K562 (cell line): ENCODE measurements around the gene DPP8. TPM values are rescaled to one million over a fixed set of nuclear protein-coding genes. Genes with fewer than 3 reads are reported as not detected.

ENCODE experiments used
- ATAC-seq: fragments of 200-7000 bp; cut with Tn5 transposase; 3 replicates; pipeline ENCODE4 v1.9.1; 2020; ENCODE audit warnings: moderate library complexity
- BruUV-seq: library from RNA; stranded (reverse); fragments of 400-500 nt; replicated peaks from 2 replicates; lab custom pipeline; 2021; lab: Mats Ljungman, UMichigan
- CTCF ChIA-PET: fragments of 300-600 bp; formaldehyde crosslinking; extraction: SDS; loops from one replicate; lab custom pipeline; 2021; ENCODE audit warnings: low intra/inter-chr PET ratio; lab: Yijun Ruan, JAX
- POLR2A ChIA-PET: fragments of 300-600, 350-650 bp; sonication (Branson Sonifier 250); formaldehyde crosslinking; extraction: SDS; loops from one replicate; lab custom pipeline; 2021; ENCODE audit warnings: antibody characterized with exemption, inconsistent platforms; lab: Yijun Ruan, JAX
- DNase-seq, 4 experiments: peaks; one replicate each; pipeline versions ENCODE4 v3.0.0 to v3.0.0-alpha.2; 2011 to 2018; ENCODE audit warnings: low spot score in 3 of 4, mixed read lengths in 3 of 4; ENCODE audit errors: extremely low read depth in 1 of 4
- FAIRE-seq: peaks from 2 replicates; lab custom pipeline; 2011; peaks lifted over from hg19 to GRCh38; lab: Jason Lieb, UNC
- H2AFZ ChIP-seq: 2 replicates; pipeline ENCODE4 v1.6.0; 2011; ENCODE audit warnings: low read depth, low read length, control low read depth, inconsistent platforms
- H3K27ac ChIP-seq: fragments of 200-600 bp; 3 replicates; pipeline ENCODE4 v1.8.0; 2011; ENCODE audit warnings: low read depth, mild to moderate bottlenecking, control low read depth, inconsistent platforms, low read length, moderate library complexity, mixed read lengths; ENCODE audit errors: extremely low read depth
- H3K27me3 ChIP-seq, 2 experiments: fragments of 300-600 bp in 1 of 2; 2 replicates in 1 of 2; 3 replicates in 1 of 2; pipeline versions ENCODE4 v1.6.0 to v1.8.0; 2011; ENCODE audit warnings: inconsistent platforms in 2 of 2, low read length in 2 of 2, mild to moderate bottlenecking in 1 of 2, mixed read lengths in 1 of 2, moderate library complexity in 1 of 2; ENCODE audit not compliant: control insufficient read depth in 2 of 2, insufficient read depth in 2 of 2
- H3K36me3 ChIP-seq: fragments of 300-600 bp; 3 replicates; pipeline ENCODE4 v1.8.0; 2011; ENCODE audit warnings: mild to moderate bottlenecking, low read length, inconsistent platforms; ENCODE audit not compliant: control insufficient read depth, insufficient read depth
- H3K4me1 ChIP-seq, 2 experiments: fragments of 200-600 bp in 1 of 2; replicated peaks in 1 of 2; 2 replicates in 1 of 2; 3 replicates in 1 of 2; pipeline versions ENCODE4 v1.5.1 to v1.8.0; 2011; ENCODE audit warnings: inconsistent platforms in 2 of 2, low read length in 2 of 2, mild to moderate bottlenecking in 1 of 2, mixed read lengths in 1 of 2, moderate library complexity in 1 of 2; ENCODE audit not compliant: control insufficient read depth in 2 of 2, insufficient read depth in 2 of 2
- H3K4me2 ChIP-seq: 2 replicates; pipeline ENCODE4 v1.6.1; 2011; ENCODE audit warnings: low read length, control low read depth, inconsistent platforms, mixed read lengths; ENCODE audit not compliant: insufficient read depth
- H3K4me3 ChIP-seq: fragments of 200-600 bp; sonication (generic), shearing (Covaris generic); 2 replicates; pipeline ENCODE4 v1.5.1; 2016; ENCODE audit warnings: control low read depth, inconsistent platforms
- H3K79me2 ChIP-seq: fragments of 200-600 bp; 3 replicates; pipeline ENCODE4 v1.8.0; 2011; ENCODE audit warnings: low read length, inconsistent platforms; ENCODE audit not compliant: control insufficient read depth, insufficient read depth
- H3K9ac ChIP-seq, 2 experiments: 2 replicates each; pipeline versions ENCODE4 v1.6.0 to v1.6.1; 2011; ENCODE audit warnings: low read depth in 2 of 2, low read length in 2 of 2, control low read depth in 1 of 2, inconsistent platforms in 1 of 2, mild to moderate bottlenecking in 1 of 2, mixed read lengths in 1 of 2; ENCODE audit not compliant: insufficient read depth in 1 of 2
- H3K9me1 ChIP-seq: one replicate; pipeline ENCODE4 v1.6.0; 2011; ENCODE audit warnings: inconsistent platforms, mild to moderate bottlenecking, low read length, moderate library complexity; ENCODE audit not compliant: control insufficient read depth, insufficient read depth
- H3K9me3 ChIP-seq: replicated peaks from 2 replicates; pipeline ENCODE4 v1.5.1; 2011; ENCODE audit warnings: low read depth, low read length, inconsistent platforms; ENCODE audit not compliant: control insufficient read depth, insufficient read depth
- H4K20me1 ChIP-seq: replicated peaks from 2 replicates; pipeline ENCODE4 v1.6.1; 2011; ENCODE audit warnings: low read length, inconsistent platforms, mixed read lengths; ENCODE audit not compliant: control insufficient read depth, insufficient read depth
- CBX3 ChIP-seq, 2 experiments: IDR thresholded peaks; 1 replicate in 1 of 2; 2 replicates in 1 of 2; pipeline ENCODE4 v1.6.1; 2012; ENCODE audit warnings: inconsistent platforms in 2 of 2, low read length in 2 of 2, borderline replicate concordance in 1 of 2, control low read depth in 1 of 2
- HES1 ChIP-seq: fragments of 450-650 bp; IDR thresholded peaks from 2 replicates; pipeline ENCODE4 v1.6.1; 2016; ENCODE audit warnings: low read depth, mild to moderate bottlenecking, moderate library complexity
- IRF9 ChIP-seq: fragments of 450-650 bp; IDR thresholded peaks from 2 replicates; pipeline ENCODE4 v1.6.1; 2016; ENCODE audit warnings: missing biosample characterization, missing genetic modification characterization
- OTX1 ChIP-seq: fragments of 450-650 bp; formaldehyde crosslinking; IDR thresholded peaks from 2 replicates; pipeline ENCODE4 v1.4.0; 2022; ENCODE audit warnings: mild to moderate bottlenecking
- PHF21A ChIP-seq: fragments of 450-650 bp; IDR thresholded peaks from 2 replicates; pipeline ENCODE4 v1.6.1; 2017; ENCODE audit warnings: low read depth, borderline replicate concordance
- RNF219 ChIP-seq: fragments of 250-450 bp; sonication (Bioruptor Pico); IDR thresholded peaks from 2 replicates; pipeline ENCODE4 v1.5.0; 2022; ENCODE audit warnings: mild to moderate bottlenecking
- SMARCA5 ChIP-seq: fragments of 450-650 bp; IDR thresholded peaks from 2 replicates; pipeline ENCODE4 v1.6.1; 2016
- ZNF121 ChIP-seq: sonication (generic); formaldehyde crosslinking; conservative IDR thresholded peaks from 2 replicates; pipeline ENCODE4 v1.8.0; 2022; ENCODE audit warnings: missing genetic modification reagents
- ZNF318 ChIP-seq, 2 experiments: fragments of 450-650 bp; IDR thresholded peaks; 2 replicates each; pipeline ENCODE4 v1.6.1; 2016; ENCODE audit warnings: mild to moderate bottlenecking in 2 of 2, borderline replicate concordance in 1 of 2, low read depth in 1 of 2, moderate library complexity in 1 of 2
- ZNF324 ChIP-seq: fragments of 250-450 bp; sonication (Bioruptor Pico); IDR thresholded peaks from 2 replicates; pipeline ENCODE4 v1.4.0; 2020; ENCODE audit warnings: mild to moderate bottlenecking
- WGBS: fragments of 100-300 bp; shearing (Covaris generic); methylation state at CpG from one replicate; pipeline ENCODE4 v1.1.6; 2016; ENCODE audit warnings: low coverage, mixed read lengths; ENCODE audit not compliant: insufficient coverage; ENCODE audit errors: missing lambda C conversion rate; 5-methylcytosine and 5-hydroxymethylcytosine counted together
- in situ Hi-C: fragments of 300-500 bp; cut with MboI; formaldehyde crosslinking; loops from 4 replicates; pipeline ENCODE4 v1.15.0; 2018; ENCODE audit warnings: inconsistent platforms, mixed read lengths
- intact Hi-C: fragments of 100-400 bp; cut with micrococcal nuclease; formaldehyde crosslinking; loops from 2 replicates; pipeline ENCODE4 v1.14.2; 2022
- polyA plus RNA-seq, 8 experiments: library from polyadenylated mRNA; depleted of rRNA in 4 of 8; stranded (reverse) in 5 of 8; unstranded in 3 of 8; fragments of >200 nt; fragmentation: Nextera tagmentation in 2 of 8; fragmentation: Illumina TruSeq in 1 of 8; extraction: Ambion mirVana in 2 of 8; extraction: Trizol in 1 of 8; gene quantifications; 2 replicates each; pipeline versions ENCODE4 v1.2.1 to v1.2.3, GENCODE V29; 2011 to 2014; ENCODE audit warnings: inconsistent platforms in 1 of 8, missing spikeins in 1 of 8
- total RNA-seq, 7 experiments: library from RNA; depleted of rRNA in 6 of 7; stranded (reverse); fragments of >200 nt in 6 of 7; fragmentation: Illumina TruSeq in 2 of 7; extraction: Trizol in 2 of 7; gene quantifications; 2 replicates each; pipeline versions ENCODE4 v1.2.1 to v1.2.3, GENCODE V29; 2011 to 2021; ENCODE audit warnings: low replicate concordance in 1 of 7

Gene DPP8
- total and polyA plus RNA-seq, 9 of the 15 experiments (the other 6 are each of a cell fraction or from before 2014, with no cell fraction given), result 5.5 to 36.7 (median 20.7) TPM

GRCh38 chr15:65399997-65400396, 117.5 kb downstream of the DPP8 start:
- BruUV-seq, result no TSS peak
- no peak for FAIRE-seq
- H3K9ac ChIP-seq, result no peak overlapping the region
- no peak overlapping the region for H3K27ac ChIP-seq
- peaks cover 4 to 16% of the 10 kb centered on the region in 2 experiments; a peak in 3 of 5 replicates for H3K4me1 ChIP-seq
- no peaks in the 10 kb centered on the region for H3K79me2 ChIP-seq
- H2AFZ ChIP-seq, result no peak overlapping the region
- no peaks in the 10 kb centered on the region for H3K9me1 ChIP-seq
- 0% methylated on average over 2 of the region's 2 CpGs for whole genome bisulfite sequencing
- peaks cover 27 to 60% of the 10 kb centered on the region in 2 experiments for H3K27me3 ChIP-seq
- in situ Hi-C loops (no loop called here), intact Hi-C loops (loop anchor here (5.0 to 10.0 kb wide), 2 partner anchors 83 to 175 kb away; no protein-coding TSS in a partner anchor)
- H3K4me2 ChIP-seq, result no peak overlapping the region
- no peaks in the 10 kb centered on the region for H3K9me3 ChIP-seq
- no peak for DNase-seq
- H3K36me3 ChIP-seq, result no peaks in the 10 kb centered on the region
- ATAC-seq, result no peak
- ChIA-PET CTCF (interaction anchor here (0.6 to 2.6 kb wide), 3 partner anchors 16 to 129 kb away, joined by 3 to 16 read pairs (median 6); no protein-coding TSS in a partner anchor), POLR2A (interaction anchor here (2.2 kb wide), 1 partner anchor 95 kb away, joined by 9 read pairs; the partner anchor contains the start of gene RNU5B-1)
- no peaks in the 10 kb centered on the region for H4K20me1 ChIP-seq
- H3K4me3 ChIP-seq, result no peak overlapping the region
- TF ChIP-seq ZNF121 (CRISPR knock-in tag), result no peak
- no peak for TF ChIP-seq RNF219 (CRISPR knock-in tag)
- no peak for TF ChIP-seq ZNF318 (IDR thresholded peaks at IDR 0.05; ENCODE audit: borderline replicate concordance in 1 of 2, low read depth in 1 of 2)
- no peak for TF ChIP-seq OTX1 (CRISPR knock-in tag)
- no peak for TF ChIP-seq PHF21A
- no peak for TF ChIP-seq CBX3 (IDR thresholded peaks at IDR 0.05; ENCODE audit: borderline replicate concordance in 1 of 2, low read length in 2 of 2)
- TF ChIP-seq SMARCA5, result no peak
- TF ChIP-seq HES1, result no peak
- TF ChIP-seq IRF9 (tag), result no peak
- no peak for TF ChIP-seq ZNF324 (CRISPR knock-in tag)
